ENCODE data around the gene RBM20. TPM values are rescaled to one million over a fixed set of nuclear protein-coding genes. Genes with fewer than 3 reads are reported as not detected.

The RBM20 gene
- total and polyA plus RNA-seq, 2 experiments from 2014 or later: not detected

GRCh38 chr10:110872145-110872983 is 228.2 kb downstream of the RBM20 start:
- Histone ChIP-seq H3K27me3 (replicated peaks; ENCODE audit: insufficient read depth) (no peaks in the 10 kb centered on the region), H3K4me3 (peak overlapping the region; percentile 95), H3K4me1 (ENCODE audit: insufficient read depth) (peaks cover 30% of the 10 kb centered on the region), H3K27ac (peak overlapping the region; percentile 77), H3F3A (ENCODE audit: insufficient read depth) (peaks cover 14% of the 10 kb centered on the region), H3K9ac (peak overlapping the region; percentile 88), H3K36me3 (ENCODE audit: low read depth) (0 out of 2 replicates have a peak, but pooled peaks cover 5% of the 10 kb centered on the region), H2AFZ (peak overlapping the region; percentile 84), H3K9me2 (ENCODE audit: insufficient read depth) (no peaks in the 10 kb centered on the region), H3K79me2 (ENCODE audit: insufficient read depth) (peaks cover 46% of the 10 kb centered on the region), H4K20me1 (ENCODE audit: insufficient read depth) (no peaks in the 10 kb centered on the region), H3K9me3 (ENCODE audit: low read depth) (no peaks in the 10 kb centered on the region), H3K4me2 (ENCODE audit: unreplicated experiment) (peak overlapping the region; percentile 90)
- DNase-seq: peak; percentile 89
- in situ Hi-C loops (cut with MboI): no loop called here
- 0 to 4% methylated on average over 29 to 53 of the region's 70 CpGs for WGBS, 2 experiments (ENCODE audit: low coverage in 1 of 2, low lambda C conversion rate in 2 of 2, missing lambda C conversion rate in 2 of 2)
- TF ChIP-seq EZH2phosphoT487 (IDR thresholded peaks at IDR 0.05; ENCODE audit: insufficient read depth, low read depth) (no peak), EZH2 (IDR thresholded peaks at IDR 0.05; ENCODE audit: insufficient read depth, poor library complexity, severe bottlenecking) (no peak)

- Histone ChIP-seq H4K20me1 (ENCODE audit: insufficient read depth) (0 out of 2 replicates have a peak, but pooled peaks cover 5% of the 10 kb centered on the region), H3K79me2 (ENCODE audit: insufficient read depth) (peaks cover 54% of the 10 kb centered on the region), H3K4me3 (peak overlapping the region; percentile 95), H3K27me3 (replicated peaks; ENCODE audit: insufficient read depth) (no peaks in the 10 kb centered on the region), H3F3A (ENCODE audit: insufficient read depth) (peaks cover 5% of the 10 kb centered on the region), H3K4me1 (ENCODE audit: insufficient read depth) (peaks cover 24% of the 10 kb centered on the region), H3K36me3 (ENCODE audit: low read depth) (peaks cover 10% of the 10 kb centered on the region; the same call in 1 of the 2 replicates), H3K4me2 (ENCODE audit: unreplicated experiment) (peak overlapping the region; percentile 90), H3K9me2 (ENCODE audit: insufficient read depth) (no peaks in the 10 kb centered on the region), H3K9ac (peak overlapping the region; percentile 88), H3K27ac (peak overlapping the region; percentile 77), H2AFZ (peak overlapping the region; percentile 84), H3K9me3 (ENCODE audit: low read depth) (no peaks in the 10 kb centered on the region)
- in situ Hi-C loops (cut with MboI): no loop called here
- peak; percentile 23 for DNase-seq
- TF ChIP-seq EZH2phosphoT487 (IDR thresholded peaks at IDR 0.05; ENCODE audit: insufficient read depth, low read depth) (no peak), EZH2 (IDR thresholded peaks at IDR 0.05; ENCODE audit: insufficient read depth, poor library complexity, severe bottlenecking) (no peak)
- 2% methylated on average over 16 of the region's 16 CpGs for WGBS, 2 experiments (ENCODE audit: low coverage in 1 of 2, low lambda C conversion rate in 2 of 2, missing lambda C conversion rate in 2 of 2)
These were observed 229.1 kb downstream of the RBM20 start for GRCh38 chr10:110872984-110873923.

- no peak overlapping the region for H3K27ac ChIP-seq
- peak overlapping the region; percentile 90 for H3K4me2 ChIP-seq (ENCODE audit: unreplicated experiment)
- H3K9me3 ChIP-seq (ENCODE audit: low read depth): no peaks in the 10 kb centered on the region
- H3F3A ChIP-seq (ENCODE audit: insufficient read depth): peaks cover 4% of the 10 kb centered on the region; the same call in 1 of the 2 replicates
- H3K9ac ChIP-seq: peak overlapping the region; percentile 88
- in situ Hi-C loops (cut with MboI): no loop called here
- H3K4me3 ChIP-seq: peak overlapping the region; percentile 95
- 0 out of 2 replicates have a peak, but pooled peaks cover 5% of the 10 kb centered on the region for H4K20me1 ChIP-seq (ENCODE audit: insufficient read depth)
- peaks cover 55% of the 10 kb centered on the region for H3K79me2 ChIP-seq (ENCODE audit: insufficient read depth)
- H2AFZ ChIP-seq: no peak overlapping the region
- 85 to 86% methylated on average over 2 of the region's 2 CpGs for WGBS, 2 experiments (ENCODE audit: low coverage in 1 of 2, low lambda C conversion rate in 2 of 2, missing lambda C conversion rate in 2 of 2)
- H3K9me2 ChIP-seq (ENCODE audit: insufficient read depth): no peaks in the 10 kb centered on the region
- peaks cover 16% of the 10 kb centered on the region for H3K36me3 ChIP-seq (ENCODE audit: low read depth)
- H3K27me3 ChIP-seq (replicated peaks; ENCODE audit: insufficient read depth): no peaks in the 10 kb centered on the region
- H3K4me1 ChIP-seq (ENCODE audit: insufficient read depth): peaks cover 22% of the 10 kb centered on the region
- DNase-seq: no peak
- no peak for TF ChIP-seq EZH2 (IDR thresholded peaks at IDR 0.05; ENCODE audit: insufficient read depth, poor library complexity, severe bottlenecking)
- TF ChIP-seq EZH2phosphoT487 (IDR thresholded peaks at IDR 0.05; ENCODE audit: insufficient read depth, low read depth): no peak
These were observed 229.8 kb downstream of the RBM20 start for GRCh38 chr10:110873951-110874350.

- Histone ChIP-seq H3K9me2 (ENCODE audit: insufficient read depth) (no peaks in the 10 kb centered on the region), H3K4me1 (ENCODE audit: insufficient read depth) (peaks cover 17% of the 10 kb centered on the region), H3K79me2 (ENCODE audit: insufficient read depth) (peaks cover 62% of the 10 kb centered on the region), H3K4me3 (no peak overlapping the region), H3K27me3 (replicated peaks; ENCODE audit: insufficient read depth) (no peaks in the 10 kb centered on the region), H2AFZ (no peak overlapping the region), H3K36me3 (ENCODE audit: low read depth) (peaks cover 29% of the 10 kb centered on the region), H3K9me3 (ENCODE audit: low read depth) (no peaks in the 10 kb centered on the region), H3K4me2 (ENCODE audit: unreplicated experiment) (no peak overlapping the region), H3K27ac (no peak overlapping the region), H3K9ac (no peak overlapping the region), H3F3A (ENCODE audit: insufficient read depth) (peaks cover 3% of the 10 kb centered on the region; the same call in 1 of the 2 replicates), H4K20me1 (ENCODE audit: insufficient read depth) (0 out of 2 replicates have a peak, but pooled peaks cover 5% of the 10 kb centered on the region)
- WGBS, 2 experiments (ENCODE audit: low coverage in 1 of 2, low lambda C conversion rate in 2 of 2, missing lambda C conversion rate in 2 of 2): 63 to 68% methylated on average over 2 of the region's 2 CpGs
- no peak for DNase-seq
- in situ Hi-C loops (cut with MboI): loop anchor here (25.0 kb wide), 3 partner anchors 264 to 1261 kb away; partner anchors contain the start of gene SMNDC1
- TF ChIP-seq EZH2 (IDR thresholded peaks at IDR 0.05; ENCODE audit: insufficient read depth, poor library complexity, severe bottlenecking) (no peak), EZH2phosphoT487 (IDR thresholded peaks at IDR 0.05; ENCODE audit: insufficient read depth, low read depth) (no peak)
These were observed 231.9 kb downstream of the RBM20 start for GRCh38 chr10:110876000-110876399.
